Erythroblast (primary cell): ENCODE results near the gene CALML4.

Source experiments
- GATA1 ChIP-seq: IDR thresholded peaks from 2 replicates; pipeline ENCODE4 v1.6.1; 2011; ENCODE audit warnings: low read depth, mild to moderate bottlenecking, control low read depth, low read length, moderate library complexity
- POLR2A ChIP-seq: IDR thresholded peaks from 2 replicates; pipeline ENCODE4 v1.6.1; 2011; ENCODE audit warnings: mild to moderate bottlenecking, low read length

GRCh38 chr15:68209735-68210408, 4.7 kb upstream of the CALML4 start:
- TF ChIP-seq POLR2A (no peak), GATA1 (no peak)
